NCI-H2196 (cell line): ENCODE measurements around the gene GRK3.

Experiments
- DNase-seq: peaks from one replicate; lab custom pipeline; 2025; ENCODE audit not compliant: unreplicated experiment; lab: John Stamatoyannopoulos, UW

GRK3 gene

DNA sequence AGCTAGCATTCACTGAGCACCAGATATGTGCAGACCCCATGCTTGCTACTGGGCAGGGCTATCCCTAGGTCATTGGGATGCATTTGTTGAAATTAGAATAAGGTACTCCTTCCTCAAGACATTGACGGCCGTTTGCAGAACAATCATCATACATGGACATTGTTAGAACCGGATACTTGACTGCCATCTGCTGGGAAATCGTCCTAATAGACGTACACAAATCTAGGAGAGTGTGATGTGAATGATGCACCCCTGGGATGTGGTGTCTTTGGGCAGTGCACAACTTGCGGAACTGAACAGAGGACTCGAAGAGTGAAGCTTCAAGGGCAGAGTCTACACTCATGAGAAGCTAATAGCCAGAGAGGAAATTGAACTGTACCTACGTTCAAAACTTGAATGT, 213.4 kb downstream of the GRK3 start:
- peak; percentile 17 for DNase-seq
